Ammon's horn (tissue), 1 donor: ENCODE data around the gene RAB11FIP3.
"Not testable (repeated sequence)": the region's sequence is repeated elsewhere in the genome, so short reads cannot be mapped to it uniquely, and the experiment has no call there.

Source experiments
- DNase-seq: peaks from one replicate; pipeline ENCODE4 v3.0.0-alpha.2; 2016; ENCODE audit warnings: low spot score

Gene RAB11FIP3

DNA sequence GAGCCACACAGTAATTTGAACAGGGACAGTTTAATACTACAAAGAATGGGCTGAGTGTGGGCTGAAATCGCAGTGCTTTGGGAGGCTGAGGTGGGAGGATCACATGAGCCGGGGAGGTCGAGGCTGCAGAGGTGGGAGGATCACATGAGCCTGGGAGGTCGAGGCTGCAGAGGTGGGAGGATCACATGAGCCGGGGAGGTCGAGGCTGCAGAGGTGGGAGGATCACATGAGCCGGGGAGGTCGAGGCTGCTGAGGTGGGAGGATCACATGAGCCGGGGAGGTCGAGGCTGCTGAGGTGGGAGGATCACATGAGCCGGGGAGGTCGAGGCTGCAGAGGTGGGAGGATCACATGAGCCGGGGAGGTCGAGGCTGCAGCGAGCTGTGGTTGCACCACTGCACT is 69.2 kb downstream of the RAB11FIP3 start:
- DNase-seq = not testable (repeated sequence)

DNA sequence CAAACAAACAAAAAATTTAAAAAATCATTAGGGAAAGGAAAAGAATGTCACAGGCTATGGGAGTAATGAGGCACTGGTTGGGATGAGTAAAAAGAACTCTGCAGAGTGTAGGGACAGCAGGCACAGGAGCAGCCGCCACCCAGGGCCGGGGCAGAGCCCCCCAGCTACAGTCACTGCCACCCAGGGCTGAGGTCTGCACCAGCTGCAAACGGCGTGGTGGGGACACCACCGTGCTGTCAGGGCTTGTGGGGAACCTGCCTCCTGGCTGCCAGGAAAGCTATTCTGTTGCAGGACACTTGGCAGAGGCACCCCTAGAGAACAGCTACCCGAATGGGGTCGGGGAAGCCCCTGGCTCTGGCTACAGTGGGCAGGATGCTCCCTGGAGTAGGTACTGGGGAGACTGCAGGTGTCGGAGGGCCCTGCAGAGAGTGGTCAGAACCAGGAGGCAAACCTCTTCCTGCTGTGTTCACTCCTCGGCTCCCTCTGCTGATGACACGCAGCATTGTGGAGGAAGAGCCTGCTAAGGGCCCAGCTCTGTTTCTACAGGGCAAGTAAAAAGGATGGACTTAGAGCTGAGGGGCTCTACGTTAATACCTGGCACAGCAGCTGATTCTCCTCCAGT is 69.8 kb downstream of the RAB11FIP3 start:
- no peak for DNase-seq

DNA sequence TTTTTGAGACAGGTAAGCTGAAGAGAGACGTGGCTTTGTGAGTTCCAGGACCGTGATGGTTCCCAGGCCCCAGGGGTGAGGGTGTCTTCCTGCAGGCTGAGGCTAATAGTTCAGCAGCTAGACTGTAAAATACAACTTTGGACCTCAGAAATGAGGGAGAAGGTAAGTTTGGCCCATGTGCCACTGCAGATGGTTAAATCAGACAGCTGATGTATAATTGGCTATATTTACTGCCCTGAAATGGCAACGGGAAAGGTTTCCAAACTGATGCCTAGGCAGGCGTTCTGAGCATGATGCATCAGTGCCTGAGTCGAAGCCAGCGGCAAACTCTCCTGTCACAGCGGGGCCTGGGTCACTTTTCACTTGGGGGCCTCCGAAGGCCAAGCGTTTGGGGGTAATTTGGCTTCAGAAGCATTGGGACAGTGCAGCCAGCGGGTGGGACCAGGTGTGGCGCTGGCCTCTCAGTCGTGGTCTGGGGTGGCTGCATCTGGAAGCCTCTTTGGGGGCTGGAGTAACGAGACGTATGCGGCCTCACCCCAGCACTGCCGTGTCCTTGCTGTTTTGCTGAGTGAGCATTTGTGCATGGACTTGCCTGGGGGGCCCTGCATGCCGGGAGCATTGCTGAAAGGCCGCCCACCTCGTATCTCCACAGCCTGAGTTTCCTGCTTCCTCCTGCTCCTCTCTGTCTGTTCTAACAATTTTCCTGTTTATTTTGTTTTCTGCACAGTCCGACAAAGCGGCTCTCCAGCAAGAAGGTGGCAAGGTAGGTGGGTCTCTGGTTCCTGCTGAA is 70.8 kb downstream of the RAB11FIP3 start:
- DNase-seq = no peak

DNA sequence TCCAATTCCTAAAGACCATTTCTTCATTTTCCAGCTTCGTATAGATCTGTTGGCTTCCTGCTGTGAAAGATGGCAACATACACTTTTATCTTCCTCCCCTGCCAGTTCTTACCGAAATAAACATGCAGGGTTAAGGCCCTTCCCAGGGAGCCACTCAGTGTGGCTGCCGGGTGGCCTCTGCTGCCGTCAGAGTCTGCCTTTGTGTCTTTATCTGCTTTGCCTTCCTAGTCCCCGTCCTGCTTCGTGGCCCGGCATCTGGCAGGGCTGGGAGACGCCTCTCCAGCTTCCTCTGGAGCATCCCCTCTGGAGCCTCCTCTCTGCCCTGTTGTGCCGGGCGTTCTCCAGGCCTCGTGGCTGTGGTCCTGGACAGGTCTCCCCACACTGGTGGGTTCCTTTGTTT is 71.8 kb downstream of the RAB11FIP3 start:
- DNase-seq = no peak

DNA sequence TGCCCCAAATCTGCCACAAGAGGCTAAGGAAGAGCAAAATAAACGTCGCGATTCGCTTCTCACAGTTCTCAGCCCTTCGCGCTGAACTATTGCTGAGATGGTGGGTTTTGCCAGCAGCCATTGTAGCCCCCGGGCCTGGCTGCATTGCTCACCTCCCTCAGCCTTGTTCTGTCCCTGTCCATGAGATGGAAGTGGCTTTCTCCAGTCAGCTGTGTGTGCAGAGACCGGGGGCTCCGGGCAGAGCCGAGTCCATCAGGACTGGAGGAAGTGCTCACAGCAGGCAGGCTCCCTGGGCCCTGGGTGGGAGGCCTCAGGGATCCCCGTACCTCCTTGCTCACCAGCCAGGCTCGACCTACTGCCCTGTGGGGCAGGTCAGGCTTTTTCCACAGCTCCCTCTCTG is 74.5 kb downstream of the RAB11FIP3 start:
- no peak for DNase-seq

DNA sequence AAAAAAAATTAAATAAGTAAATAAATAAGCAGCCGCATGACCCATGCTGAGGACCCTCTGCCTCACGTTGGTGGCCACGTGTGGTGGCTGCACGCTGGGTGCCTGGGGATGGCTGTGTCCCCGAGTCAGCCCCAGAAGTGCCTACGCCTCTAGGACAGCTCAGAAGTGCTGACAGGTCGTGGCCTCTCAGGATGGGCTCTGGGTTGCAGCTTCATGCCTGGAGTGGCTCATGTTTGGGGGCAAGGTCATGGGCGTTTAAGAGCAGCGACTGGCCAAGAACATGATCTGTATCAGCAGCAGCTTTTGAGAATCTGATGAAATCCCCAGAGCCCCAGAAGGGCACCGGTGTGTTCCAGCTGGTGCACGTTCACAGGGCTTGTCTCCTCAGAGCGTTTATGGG is 75.3 kb downstream of the RAB11FIP3 start:
- DNase-seq = no peak

DNA sequence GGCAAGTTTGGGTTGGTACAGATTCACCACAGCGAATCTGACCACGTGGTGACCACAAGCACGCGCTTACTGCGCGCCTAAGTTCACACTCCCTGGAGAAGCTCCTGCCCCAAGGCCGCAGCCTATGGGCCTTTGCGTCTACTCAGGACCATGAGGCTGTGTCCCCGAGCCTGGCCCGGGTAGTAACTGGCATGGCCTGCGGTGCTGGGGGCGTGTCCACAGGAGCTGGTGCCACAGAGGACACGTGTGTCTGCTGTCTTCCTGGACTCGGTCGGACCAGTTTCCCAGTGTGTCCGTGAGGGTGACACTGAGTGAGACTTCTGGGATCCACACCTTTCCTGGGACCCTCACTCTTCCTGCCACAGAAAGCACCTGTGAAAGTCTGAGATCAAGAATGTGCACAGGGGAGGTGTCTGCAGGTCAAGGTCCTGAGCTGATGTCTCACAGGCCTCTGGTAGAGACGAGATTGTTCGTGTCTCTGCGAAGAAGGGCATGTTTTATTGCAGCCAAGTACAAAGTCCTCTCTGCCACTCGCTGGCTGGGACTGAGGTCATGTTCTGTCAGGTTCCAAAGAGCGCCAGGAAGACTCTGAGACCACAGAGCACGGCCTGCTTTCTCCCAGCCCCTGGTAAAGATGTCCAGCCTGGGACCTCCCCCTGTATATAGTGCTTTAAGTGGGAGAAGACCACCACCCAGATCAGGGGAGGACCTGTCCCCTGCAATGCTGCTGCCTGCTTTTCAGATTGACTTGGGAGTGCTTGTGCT is 76.9 kb downstream of the RAB11FIP3 start:
- DNase-seq = no peak

DNA sequence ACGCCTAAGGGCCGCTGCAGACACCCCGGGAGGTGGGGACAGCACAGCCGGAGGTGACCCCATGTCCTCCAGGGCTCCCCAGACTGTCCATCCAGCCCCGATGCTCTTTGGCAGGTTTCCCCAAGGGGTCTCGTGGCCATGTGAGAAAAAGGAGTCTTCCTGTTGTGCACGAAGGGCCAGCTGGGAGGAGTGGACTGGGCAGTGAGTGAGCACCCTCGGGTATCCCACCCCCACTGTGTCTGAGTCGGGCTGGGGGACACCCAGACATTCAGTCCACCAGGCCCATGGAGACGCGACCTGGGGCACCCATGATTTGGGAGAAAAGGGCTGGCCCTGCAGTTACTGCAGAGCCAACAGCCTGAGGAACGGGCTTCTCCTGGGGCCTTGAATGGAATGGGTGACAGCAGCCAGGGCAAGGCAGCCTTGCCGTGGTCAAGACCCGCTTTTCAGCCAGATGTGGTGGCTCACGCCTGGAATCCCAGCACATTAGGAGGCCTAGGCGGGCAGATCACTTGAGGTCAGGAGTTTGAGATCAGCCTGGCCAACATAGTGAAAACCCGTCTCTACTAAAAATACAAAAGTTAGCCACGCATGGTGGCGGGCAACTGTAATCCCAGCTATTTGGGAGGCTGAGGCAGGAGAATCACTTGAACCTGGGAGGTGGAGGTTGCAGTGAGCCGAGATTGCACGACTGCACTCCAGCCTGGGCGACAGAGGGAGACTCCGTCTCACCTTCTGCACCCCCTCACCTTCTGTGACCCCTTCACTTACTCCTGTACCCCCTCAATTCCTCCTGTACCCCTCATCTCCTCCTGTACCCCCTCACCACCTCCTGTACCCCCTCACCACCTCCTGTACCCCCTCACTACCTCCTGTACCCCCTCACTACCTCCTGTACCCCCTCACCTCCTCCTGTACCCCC is 78.0 kb downstream of the RAB11FIP3 start:
- no peak for DNase-seq

DNA sequence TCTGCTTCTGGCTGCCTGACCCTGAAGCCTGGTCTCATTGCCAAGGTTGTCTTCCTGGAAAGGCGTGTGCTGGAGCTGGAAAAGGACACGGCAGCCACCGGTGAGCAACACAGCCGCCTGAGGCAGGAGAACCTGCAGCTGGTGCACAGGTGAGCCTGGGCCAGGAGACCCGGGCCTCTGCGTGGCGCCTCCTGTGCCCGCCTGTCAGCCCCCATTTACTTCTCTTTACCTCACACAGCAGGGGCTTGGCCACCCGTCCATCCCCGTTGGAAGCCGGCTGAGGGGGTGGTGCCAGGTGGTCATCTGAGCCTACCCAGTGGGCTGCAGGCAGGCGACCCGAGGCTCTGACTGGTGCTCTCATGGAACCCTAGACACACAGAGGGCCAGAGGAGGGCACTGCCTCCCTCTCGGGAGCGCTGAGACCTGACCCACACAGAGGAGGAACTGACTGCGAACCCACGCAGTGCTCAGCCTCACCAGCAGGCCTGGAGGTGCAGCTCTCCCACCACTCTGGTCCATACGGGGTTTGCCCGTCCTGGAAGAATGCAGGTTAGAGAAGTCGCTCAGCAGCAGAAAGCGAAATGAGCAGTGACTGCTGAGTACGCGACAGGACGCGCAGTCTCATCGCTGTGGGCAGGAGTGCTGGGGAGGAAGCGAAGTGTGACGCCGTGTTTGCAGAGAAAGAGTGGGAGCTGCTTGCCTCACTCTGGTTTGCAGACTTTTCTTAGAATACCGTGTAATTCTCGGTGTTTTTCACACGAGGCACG is 80.2 kb downstream of the RAB11FIP3 start:
- peak; percentile 79 for DNase-seq

DNA sequence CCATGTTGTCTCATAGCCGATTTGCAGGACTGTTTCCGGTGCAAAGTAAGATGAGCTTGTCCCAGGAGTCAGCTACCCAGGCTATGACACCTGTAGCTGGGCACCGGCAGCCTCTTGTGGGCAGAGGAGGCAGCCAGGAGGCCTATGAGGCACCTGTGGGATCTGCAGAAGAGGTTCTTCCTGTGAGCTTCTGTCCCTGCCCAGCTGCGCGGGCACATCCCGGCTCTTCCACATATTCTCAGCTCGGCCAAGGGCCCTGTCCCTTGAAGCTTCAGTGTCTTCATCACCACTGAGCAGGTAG is 80.7 kb downstream of the RAB11FIP3 start:
- DNase-seq = no peak

DNA sequence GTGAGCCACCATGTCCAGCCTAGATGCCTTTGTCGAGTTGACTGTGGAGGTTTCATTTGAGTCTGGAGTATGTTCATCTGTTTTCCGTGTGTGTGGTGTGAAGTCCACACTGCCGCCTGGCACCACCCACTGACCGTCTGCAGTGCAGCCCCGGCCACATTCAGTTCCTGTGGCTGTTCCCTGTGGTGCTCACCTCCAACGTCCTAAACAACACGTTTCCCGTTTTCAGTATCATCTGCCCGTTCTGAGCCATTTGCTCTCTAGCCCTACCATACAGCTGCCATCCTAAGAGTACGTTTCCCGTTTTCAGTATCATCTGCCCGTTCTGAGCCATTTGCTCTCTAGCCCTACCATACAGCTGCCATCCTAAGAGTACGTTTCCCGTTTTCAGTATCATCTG is 82.1 kb downstream of the RAB11FIP3 start:
- DNase-seq = not testable (repeated sequence)

DNA sequence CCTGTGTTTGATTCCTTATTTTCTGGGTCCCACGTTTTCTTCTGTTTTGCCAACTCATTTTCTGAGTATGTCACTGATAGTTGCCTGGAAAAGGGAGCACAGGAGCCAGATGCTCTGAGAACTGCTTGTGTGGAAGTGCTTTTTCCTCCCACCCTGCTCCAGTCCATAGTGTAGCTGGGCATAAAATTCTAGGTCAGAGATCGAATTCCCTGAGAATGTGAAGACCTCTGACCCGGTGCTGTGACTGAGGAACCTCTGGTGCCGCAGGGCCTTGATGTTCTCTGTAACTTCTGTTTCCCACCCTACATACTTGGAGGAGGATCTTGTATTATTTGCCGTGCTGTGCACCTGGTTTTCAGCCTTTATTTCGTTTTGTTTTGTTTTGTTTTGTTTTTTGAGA is 82.5 kb downstream of the RAB11FIP3 start:
- DNase-seq = no peak

DNA sequence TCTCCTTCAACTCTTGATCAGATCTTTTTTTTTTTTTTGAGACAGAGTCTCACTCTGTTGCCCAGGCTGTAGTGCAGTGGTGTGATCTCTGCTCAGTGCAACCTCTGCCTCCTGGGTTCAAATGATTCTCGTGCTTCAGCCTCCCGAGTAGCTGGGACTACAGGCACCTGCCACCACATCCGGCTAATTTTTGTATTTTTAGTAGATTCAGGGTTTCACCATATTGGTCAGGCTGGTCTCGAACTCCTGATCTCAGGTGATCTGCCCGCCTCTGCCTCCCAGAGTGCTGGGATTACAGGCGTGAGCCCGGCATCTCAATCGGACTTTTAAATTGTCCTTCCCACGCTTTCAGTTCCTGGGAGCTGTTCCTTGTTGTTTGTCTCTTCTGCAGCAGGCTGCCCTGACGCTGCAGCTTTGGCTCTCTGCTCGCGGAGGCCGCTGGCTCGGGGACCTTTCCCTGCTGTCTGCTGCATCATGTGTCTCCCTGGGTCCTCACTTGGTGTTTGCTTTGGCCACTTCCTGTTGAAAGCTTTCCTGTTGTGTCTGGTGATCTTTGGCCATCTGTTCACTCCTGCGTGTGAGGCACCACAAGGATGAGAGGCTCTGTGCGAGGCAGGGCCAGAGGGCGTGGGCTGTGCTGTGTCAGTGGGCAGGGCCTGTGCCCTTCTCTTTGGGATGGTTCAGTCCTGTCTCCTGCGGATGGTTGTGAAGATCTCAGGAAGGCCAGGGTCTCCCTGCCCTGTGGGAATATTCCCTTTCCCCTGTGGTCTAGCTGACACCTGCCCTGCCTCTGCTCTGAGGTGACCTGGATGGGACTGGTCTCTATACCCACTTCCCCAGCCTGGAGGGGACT is 83.7 kb downstream of the RAB11FIP3 start:
- DNase-seq = no peak

DNA sequence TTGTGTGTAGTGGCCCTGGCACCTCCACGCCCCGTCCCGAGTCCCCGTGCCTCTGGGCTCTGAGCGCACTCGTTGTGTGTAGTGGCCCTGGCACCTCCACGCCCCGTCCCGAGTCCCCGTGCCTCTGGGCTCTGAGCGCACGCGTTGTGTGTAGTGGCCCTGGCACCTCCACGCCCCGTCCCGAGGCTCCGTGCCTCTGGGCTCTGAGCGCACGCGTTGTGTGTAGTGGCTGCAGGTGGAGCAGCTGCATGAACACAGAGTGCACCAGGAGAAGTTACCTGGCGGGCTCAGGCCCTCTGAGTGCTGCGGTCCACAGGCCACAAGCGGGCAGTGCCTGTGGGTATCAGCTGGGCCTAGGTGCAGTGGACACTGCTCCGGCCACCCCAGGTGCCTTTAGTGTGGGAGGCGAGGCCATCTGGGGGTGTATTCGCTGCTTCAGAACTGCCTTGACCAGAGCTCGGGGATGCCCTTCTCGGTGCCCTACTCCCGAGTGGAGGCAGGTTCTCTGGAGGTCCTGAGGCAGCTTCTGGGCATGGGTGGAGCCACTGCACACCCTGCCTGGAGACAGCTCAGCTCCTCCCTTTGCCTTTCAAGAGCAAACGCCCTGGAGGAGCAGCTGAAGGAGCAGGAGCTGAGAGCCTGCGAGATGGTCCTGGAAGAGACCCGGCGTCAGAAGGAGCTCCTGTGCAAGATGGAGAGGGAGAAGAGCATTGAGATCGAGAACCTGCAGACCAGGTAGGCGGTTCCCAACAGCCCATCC is 84.8 kb downstream of the RAB11FIP3 start:
- no peak for DNase-seq

DNA sequence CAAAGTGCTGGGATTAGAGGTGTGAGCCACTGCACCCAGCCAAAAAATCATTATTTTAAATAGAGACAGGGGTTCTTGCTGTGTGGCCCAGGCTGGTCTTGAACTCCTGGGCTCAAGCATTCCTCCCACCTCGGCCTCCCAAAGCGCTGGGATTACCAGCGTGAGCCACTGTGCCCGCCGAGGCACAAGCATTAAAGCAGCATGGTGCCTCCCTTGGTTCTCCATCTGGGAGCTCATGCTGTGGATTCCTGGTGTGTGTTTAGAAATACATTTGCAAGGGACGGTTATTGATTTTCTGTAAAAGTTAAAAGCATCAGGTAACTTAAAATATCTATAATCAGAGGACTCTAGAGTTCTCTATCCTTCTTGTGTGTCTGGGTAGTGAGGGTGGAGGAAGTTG is 87.4 kb downstream of the RAB11FIP3 start:
- DNase-seq = no peak

DNA sequence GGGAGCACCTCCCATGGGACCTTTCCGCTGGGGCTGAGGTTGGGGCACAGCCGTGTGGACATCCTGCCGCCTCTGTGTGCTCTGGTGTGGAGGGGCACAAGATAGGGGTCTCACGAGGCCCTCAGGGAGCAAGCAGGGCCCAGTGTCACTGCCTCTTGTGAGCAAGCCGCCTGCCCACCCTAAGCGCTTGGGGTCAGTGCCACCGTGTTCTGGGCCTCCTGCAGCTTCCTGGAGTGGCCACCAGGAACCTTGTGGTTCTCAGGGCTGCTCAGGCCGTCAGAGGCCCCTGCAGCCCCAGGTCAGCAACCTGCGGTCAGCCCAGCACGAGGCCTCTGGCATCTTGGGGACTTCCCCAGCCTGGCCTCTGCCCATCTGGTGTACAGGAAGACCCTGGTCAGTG is 88.5 kb downstream of the RAB11FIP3 start:
- no peak for DNase-seq

DNA sequence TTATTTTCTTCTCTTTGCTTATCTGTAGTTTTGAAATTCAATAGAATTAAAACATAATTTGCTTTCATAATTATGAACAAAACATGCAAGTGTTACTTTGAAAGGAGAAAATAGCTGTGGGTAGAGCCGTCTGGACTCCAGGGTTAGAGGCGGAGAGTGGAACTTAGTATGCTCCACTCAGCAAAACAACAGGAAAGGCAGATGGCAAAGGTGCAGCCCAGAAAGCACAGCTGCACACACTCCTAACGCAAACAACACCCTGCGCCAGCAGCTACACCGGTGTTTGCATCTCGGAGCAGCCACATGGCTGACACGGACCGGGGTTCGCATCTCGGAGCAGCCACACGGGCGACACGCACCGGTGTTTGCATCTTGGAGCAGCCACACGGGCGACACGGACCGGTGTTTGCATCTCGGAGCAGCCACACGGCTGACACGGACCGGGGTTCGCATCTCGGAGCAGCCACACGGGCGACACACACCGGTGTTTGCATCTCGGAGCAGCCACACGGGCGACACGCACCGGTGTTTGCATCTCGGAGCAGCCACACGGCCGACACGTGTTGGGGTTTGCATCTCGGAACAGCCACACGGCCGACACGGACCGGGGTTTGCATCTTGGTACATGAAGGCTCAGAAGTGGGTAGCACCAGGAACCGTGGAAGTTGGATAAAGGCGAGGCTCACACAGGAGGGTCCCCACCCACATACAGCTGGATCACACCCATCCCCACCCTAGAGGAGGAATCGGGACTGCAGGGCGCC is 89.9 kb downstream of the RAB11FIP3 start:
- DNase-seq = no peak

DNA sequence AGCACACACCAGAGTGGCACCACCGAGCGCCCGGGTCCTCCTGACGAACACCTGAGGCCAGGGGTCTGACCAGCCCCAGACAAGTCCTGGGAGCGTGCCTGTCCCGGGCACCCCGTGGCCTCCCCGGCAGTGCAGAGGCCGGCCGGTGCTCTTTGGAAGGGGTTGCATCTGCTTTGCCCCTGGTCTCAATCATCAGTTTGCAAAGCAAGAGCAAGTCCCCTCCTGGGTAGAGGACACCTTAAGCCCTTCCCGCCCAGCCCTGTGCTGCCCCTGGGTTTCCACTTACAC is 90.4 kb downstream of the RAB11FIP3 start:
- no peak for DNase-seq

DNA sequence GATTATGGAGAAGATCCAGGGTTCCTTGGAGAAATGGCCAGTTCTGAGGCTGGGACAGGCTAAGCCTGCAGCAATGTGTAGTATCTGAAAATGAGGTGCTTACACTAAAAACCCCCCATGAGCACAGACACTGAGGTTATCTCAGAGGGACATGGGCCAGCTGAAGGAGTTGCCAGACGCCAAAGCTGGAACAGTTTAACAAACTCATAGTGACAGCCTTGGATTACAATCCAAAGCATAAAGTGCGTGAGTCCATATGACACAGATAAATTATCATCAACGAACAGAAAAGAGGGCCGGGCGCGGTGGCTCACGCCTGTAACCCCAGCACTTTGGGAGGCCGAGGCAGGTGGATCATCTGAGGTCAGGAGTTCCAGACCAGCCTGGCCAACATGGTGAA is 90.9 kb downstream of the RAB11FIP3 start:
- no peak for DNase-seq
